ENCODE results near the gene PCK2. TPM values are rescaled to one million over a fixed set of nuclear protein-coding genes. Genes with fewer than 3 reads are reported as not detected.

PCK2 gene
- total and polyA plus RNA-seq, 2 of the 13 experiments (the other 11 are each of a cell fraction or from before 2014, with no cell fraction given) = 129 to 272 TPM

DNA sequence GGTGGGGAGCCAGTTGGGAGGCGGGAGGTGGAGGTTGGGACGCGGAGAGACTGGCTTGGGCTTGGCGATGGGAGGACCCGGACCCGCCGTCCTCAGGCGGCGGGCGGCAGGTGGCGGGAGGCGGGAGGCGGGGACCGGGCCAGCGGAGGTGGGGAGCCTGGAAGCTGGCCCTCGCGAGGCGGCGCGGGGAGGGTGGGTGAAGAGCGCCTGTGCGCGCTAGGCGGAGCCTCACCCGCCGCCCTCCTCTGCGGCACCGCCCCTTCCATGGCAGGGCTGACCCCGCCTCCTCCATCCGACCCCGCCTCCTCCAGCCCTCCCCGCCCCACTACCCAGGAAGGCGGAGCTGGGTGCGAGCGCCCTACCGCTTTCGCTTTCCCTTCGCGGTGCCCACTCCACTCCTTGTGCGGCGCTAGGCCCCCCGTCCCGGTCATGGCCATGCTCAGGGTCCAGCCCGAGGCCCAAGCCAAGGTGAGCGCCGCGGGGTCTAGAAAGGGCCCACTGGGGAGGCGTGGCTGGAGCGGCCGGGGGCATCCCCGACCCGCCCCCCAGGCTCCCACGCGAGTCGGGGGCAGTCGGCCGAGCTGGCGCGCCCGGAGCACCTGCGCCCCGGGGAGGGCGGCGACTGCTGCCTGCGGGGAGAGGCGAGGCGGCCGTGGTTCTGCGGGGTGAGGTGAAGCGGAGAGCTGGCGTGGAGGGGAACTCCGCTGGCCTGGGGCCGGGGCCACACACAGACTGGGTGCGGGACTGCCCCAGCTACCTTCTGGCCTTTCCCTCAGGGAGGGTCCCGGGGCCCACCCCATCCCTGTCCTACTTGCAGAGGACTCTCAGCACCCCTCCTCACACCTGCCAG, 41.9 kb downstream of the PCK2 start, which contains the start of gene PSME1 (continued):
- TF ChIP-seq POLR2A (IDR thresholded peaks at IDR 0.05; ENCODE audit: insufficient read depth in 1 of 2, low read depth in 2 of 2, low read length in 2 of 2) = peak in 1 of 2 experiments; percentile 31; a peak in 1 of 4 replicates
- peak; percentile 65; the same call in 1 of the 2 replicates for TF ChIP-seq CC2D1A (CRISPR knock-in tag; IDR thresholded peaks at IDR 0.05)
- TF ChIP-seq, protein P1, sequence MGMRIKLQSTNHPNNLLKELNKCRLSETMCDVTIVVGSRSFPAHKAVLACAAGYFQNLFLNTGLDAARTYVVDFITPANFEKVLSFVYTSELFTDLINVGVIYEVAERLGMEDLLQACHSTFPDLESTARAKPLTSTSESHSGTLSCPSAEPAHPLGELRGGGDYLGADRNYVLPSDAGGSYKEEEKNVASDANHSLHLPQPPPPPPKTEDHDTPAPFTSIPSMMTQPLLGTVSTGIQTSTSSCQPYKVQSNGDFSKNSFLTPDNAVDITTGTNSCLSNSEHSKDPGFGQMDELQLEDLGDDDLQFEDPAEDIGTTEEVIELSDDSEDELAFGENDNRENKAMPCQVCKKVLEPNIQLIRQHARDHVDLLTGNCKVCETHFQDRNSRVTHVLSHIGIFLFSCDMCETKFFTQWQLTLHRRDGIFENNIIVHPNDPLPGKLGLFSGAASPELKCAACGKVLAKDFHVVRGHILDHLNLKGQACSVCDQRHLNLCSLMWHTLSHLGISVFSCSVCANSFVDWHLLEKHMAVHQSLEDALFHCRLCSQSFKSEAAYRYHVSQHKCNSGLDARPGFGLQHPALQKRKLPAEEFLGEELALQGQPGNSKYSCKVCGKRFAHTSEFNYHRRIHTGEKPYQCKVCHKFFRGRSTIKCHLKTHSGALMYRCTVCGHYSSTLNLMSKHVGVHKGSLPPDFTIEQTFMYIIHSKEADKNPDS (CRISPR knock-in tag; IDR thresholded peaks at IDR 0.05) = no peak
- no peak for TF ChIP-seq CCAR2 (optimal IDR thresholded peaks at IDR 0.05; ENCODE audit: low read depth, low read length)
- TF ChIP-seq, protein P2, sequence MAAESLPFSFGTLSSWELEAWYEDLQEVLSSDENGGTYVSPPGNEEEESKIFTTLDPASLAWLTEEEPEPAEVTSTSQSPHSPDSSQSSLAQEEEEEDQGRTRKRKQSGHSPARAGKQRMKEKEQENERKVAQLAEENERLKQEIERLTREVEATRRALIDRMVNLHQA (CRISPR knock-in tag; IDR thresholded peaks at IDR 0.05) = no peak
- TF ChIP-seq MATR3 (CRISPR knock-in tag; IDR thresholded peaks at IDR 0.05) = 0 out of 2 replicates have a peak, but pooled peaks have one; percentile 58
- TF ChIP-seq SMARCC2 (IDR thresholded peaks at IDR 0.05) = no peak
- peak; percentile 95 for TF ChIP-seq KDM5B (CRISPR knock-in tag; IDR thresholded peaks at IDR 0.05; ENCODE audit: borderline replicate concordance)
- TF ChIP-seq ZFP82 (CRISPR knock-in tag; IDR thresholded peaks at IDR 0.05; ENCODE audit: borderline replicate concordance) = no peak
- no peak for TF ChIP-seq CREB1 (IDR thresholded peaks at IDR 0.05)
- no peak for TF ChIP-seq CREB1 (CRISPR knock-in tag; IDR thresholded peaks at IDR 0.05)
- TF ChIP-seq, protein P3, sequence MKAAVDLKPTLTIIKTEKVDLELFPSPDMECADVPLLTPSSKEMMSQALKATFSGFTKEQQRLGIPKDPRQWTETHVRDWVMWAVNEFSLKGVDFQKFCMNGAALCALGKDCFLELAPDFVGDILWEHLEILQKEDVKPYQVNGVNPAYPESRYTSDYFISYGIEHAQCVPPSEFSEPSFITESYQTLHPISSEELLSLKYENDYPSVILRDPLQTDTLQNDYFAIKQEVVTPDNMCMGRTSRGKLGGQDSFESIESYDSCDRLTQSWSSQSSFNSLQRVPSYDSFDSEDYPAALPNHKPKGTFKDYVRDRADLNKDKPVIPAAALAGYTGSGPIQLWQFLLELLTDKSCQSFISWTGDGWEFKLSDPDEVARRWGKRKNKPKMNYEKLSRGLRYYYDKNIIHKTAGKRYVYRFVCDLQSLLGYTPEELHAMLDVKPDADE (CRISPR knock-in tag; IDR thresholded peaks at IDR 0.05) = no peak; the same call in none of the 2 replicates
- TF ChIP-seq, protein P4, sequence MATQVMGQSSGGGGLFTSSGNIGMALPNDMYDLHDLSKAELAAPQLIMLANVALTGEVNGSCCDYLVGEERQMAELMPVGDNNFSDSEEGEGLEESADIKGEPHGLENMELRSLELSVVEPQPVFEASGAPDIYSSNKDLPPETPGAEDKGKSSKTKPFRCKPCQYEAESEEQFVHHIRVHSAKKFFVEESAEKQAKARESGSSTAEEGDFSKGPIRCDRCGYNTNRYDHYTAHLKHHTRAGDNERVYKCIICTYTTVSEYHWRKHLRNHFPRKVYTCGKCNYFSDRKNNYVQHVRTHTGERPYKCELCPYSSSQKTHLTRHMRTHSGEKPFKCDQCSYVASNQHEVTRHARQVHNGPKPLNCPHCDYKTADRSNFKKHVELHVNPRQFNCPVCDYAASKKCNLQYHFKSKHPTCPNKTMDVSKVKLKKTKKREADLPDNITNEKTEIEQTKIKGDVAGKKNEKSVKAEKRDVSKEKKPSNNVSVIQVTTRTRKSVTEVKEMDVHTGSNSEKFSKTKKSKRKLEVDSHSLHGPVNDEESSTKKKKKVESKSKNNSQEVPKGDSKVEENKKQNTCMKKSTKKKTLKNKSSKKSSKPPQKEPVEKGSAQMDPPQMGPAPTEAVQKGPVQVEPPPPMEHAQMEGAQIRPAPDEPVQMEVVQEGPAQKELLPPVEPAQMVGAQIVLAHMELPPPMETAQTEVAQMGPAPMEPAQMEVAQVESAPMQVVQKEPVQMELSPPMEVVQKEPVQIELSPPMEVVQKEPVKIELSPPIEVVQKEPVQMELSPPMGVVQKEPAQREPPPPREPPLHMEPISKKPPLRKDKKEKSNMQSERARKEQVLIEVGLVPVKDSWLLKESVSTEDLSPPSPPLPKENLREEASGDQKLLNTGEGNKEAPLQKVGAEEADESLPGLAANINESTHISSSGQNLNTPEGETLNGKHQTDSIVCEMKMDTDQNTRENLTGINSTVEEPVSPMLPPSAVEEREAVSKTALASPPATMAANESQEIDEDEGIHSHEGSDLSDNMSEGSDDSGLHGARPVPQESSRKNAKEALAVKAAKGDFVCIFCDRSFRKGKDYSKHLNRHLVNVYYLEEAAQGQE (IDR thresholded peaks at IDR 0.05; ENCODE audit: borderline replicate concordance in 1 of 2, low read depth in 1 of 2, low read length in 2 of 2) = peak in 1 of 2 experiments; percentile 26; a peak in 1 of 4 replicates
- TF ChIP-seq, protein P5, sequence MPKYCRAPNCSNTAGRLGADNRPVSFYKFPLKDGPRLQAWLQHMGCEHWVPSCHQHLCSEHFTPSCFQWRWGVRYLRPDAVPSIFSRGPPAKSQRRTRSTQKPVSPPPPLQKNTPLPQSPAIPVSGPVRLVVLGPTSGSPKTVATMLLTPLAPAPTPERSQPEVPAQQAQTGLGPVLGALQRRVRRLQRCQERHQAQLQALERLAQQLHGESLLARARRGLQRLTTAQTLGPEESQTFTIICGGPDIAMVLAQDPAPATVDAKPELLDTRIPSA (CRISPR knock-in tag; IDR thresholded peaks at IDR 0.05; ENCODE audit: borderline replicate concordance) = no peak
- TF ChIP-seq, protein P6, sequence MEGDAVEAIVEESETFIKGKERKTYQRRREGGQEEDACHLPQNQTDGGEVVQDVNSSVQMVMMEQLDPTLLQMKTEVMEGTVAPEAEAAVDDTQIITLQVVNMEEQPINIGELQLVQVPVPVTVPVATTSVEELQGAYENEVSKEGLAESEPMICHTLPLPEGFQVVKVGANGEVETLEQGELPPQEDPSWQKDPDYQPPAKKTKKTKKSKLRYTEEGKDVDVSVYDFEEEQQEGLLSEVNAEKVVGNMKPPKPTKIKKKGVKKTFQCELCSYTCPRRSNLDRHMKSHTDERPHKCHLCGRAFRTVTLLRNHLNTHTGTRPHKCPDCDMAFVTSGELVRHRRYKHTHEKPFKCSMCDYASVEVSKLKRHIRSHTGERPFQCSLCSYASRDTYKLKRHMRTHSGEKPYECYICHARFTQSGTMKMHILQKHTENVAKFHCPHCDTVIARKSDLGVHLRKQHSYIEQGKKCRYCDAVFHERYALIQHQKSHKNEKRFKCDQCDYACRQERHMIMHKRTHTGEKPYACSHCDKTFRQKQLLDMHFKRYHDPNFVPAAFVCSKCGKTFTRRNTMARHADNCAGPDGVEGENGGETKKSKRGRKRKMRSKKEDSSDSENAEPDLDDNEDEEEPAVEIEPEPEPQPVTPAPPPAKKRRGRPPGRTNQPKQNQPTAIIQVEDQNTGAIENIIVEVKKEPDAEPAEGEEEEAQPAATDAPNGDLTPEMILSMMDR (CRISPR knock-in tag; IDR thresholded peaks at IDR 0.05) = peak; percentile 47; the same call in 1 of the 2 replicates
- TF ChIP-seq POGZ (CRISPR knock-in tag; IDR thresholded peaks at IDR 0.05) = peak; percentile 79
- TF ChIP-seq ZNF547 (CRISPR knock-in tag; IDR thresholded peaks at IDR 0.05) = peak; percentile 98
- peak; percentile 72; the same call in 1 of the 2 replicates for TF ChIP-seq HNRNPL (IDR thresholded peaks at IDR 0.05; ENCODE audit: low read depth, low read length)
- 0 out of 2 replicates have a peak, but pooled peaks have one; percentile 23 for TF ChIP-seq GATA4 (IDR thresholded peaks at IDR 0.05; ENCODE audit: borderline replicate concordance, low read depth)
